Fibroblast of lung (primary cell): Measurements from ENCODE around the gene PSD2. TPM values are rescaled to one million over a fixed set of nuclear protein-coding genes. Genes with fewer than 3 reads are reported as not detected.

Experiments
- DNase-seq, 2 donors: peaks; one replicate each; pipeline versions ENCODE4 v3.0.0 to v3.0.0-alpha.2; 2010; ENCODE audit warnings: low read depth in 2 of 2
- H2AFZ ChIP-seq: 2 replicates; pipeline ENCODE4 v1.5.1; 2012; ENCODE audit warnings: low read length, control low read depth, inconsistent platforms
- H3K27ac ChIP-seq: 2 replicates; pipeline ENCODE4 v1.5.1; 2011; ENCODE audit warnings: low read length, control low read depth; ENCODE audit not compliant: insufficient read depth
- H3K27me3 ChIP-seq: 2 replicates; pipeline ENCODE4 v1.5.1; 2011; ENCODE audit warnings: mild to moderate bottlenecking, low read length; ENCODE audit not compliant: control insufficient read depth, insufficient read depth
- H3K36me3 ChIP-seq: 2 replicates; pipeline ENCODE4 v1.5.1; 2011; ENCODE audit warnings: low read length; ENCODE audit not compliant: control insufficient read depth, insufficient read depth
- H3K4me1 ChIP-seq: 2 replicates; pipeline ENCODE4 v1.5.1; 2011; ENCODE audit warnings: low read length; ENCODE audit not compliant: control insufficient read depth, insufficient read depth; ENCODE audit errors: extremely low read depth
- H3K4me2 ChIP-seq: 2 replicates; pipeline ENCODE4 v1.5.1; 2011; ENCODE audit warnings: low read length, control low read depth; ENCODE audit not compliant: insufficient read depth; ENCODE audit errors: extremely low read depth
- H3K4me3 ChIP-seq, 4 experiments: fragments of 200-600 bp in 1 of 4; sonication (generic) in 1 of 4; replicated peaks in 1 of 4; 2 replicates each; pipeline ENCODE4 v1.5.1; 2011 to 2016; ENCODE audit warnings: low read length in 4 of 4, low read depth in 3 of 4, mild to moderate bottlenecking in 3 of 4, control low read depth in 2 of 4, inconsistent platforms in 1 of 4, mixed read lengths in 1 of 4; ENCODE audit not compliant: insufficient read depth in 1 of 4; ENCODE audit errors: control extremely low read depth in 1 of 4
- H3K79me2 ChIP-seq: 2 replicates; pipeline ENCODE4 v1.5.1; 2012; ENCODE audit warnings: mild to moderate bottlenecking, low read length, inconsistent platforms; ENCODE audit not compliant: control insufficient read depth, insufficient read depth
- H3K9ac ChIP-seq: 2 replicates; pipeline ENCODE4 v1.5.1; 2011; ENCODE audit warnings: mild to moderate bottlenecking, low read length, control low read depth; ENCODE audit not compliant: insufficient read depth
- H3K9me3 ChIP-seq: 2 replicates; pipeline ENCODE4 v1.5.1; 2012; ENCODE audit warnings: low read depth, low read length; ENCODE audit not compliant: control insufficient read depth, insufficient read depth
- H4K20me1 ChIP-seq: 2 replicates; pipeline ENCODE4 v1.5.1; 2011; ENCODE audit warnings: low read length; ENCODE audit not compliant: control insufficient read depth, insufficient read depth; ENCODE audit errors: extremely low read depth
- CTCF ChIP-seq, 2 donors: IDR thresholded peaks in 1 of 2; conservative IDR thresholded peaks in 1 of 2; 1 replicate in 1 of 2; 2 replicates in 1 of 2; pipeline ENCODE4 v1.5.1; 2011 to 2012; ENCODE audit warnings: low read length in 2 of 2, control low read depth in 1 of 2, inconsistent platforms in 1 of 2, low read depth in 1 of 2, mild to moderate bottlenecking in 1 of 2
- EZH2 ChIP-seq: IDR thresholded peaks from 2 replicates; pipeline ENCODE4 v1.5.1; 2012; ENCODE audit warnings: low read length, control low read depth, mild to moderate bottlenecking; ENCODE audit errors: missing control alignments
- polyA plus RNA-seq, 2 donors: library from polyadenylated mRNA; depleted of rRNA in 1 of 2; stranded (reverse) in 1 of 2; unstranded in 1 of 2; fragments of >200 nt; gene quantifications; 2 replicates each; pipeline ENCODE4 v1.2.1, GENCODE V29; 2011 to 2012; ENCODE audit warnings: missing spikeins in 1 of 2
- total RNA-seq: library from RNA; depleted of rRNA; stranded (reverse); fragments of >200 nt; gene quantifications from 2 replicates; pipeline ENCODE4 v1.2.1, GENCODE V29; 2014

PSD2 gene
- total and polyA plus RNA-seq, 2 donors (not counting 1 experiment from before 2014, with no cell fraction given) = 0.05 to 0.17 TPM

GRCh38 chr5:139855946-139856540 lies 60.4 kb downstream of the PSD2 start:
- TF ChIP-seq EZH2 (no peak), CTCF (conservative IDR thresholded peaks at IDR 0.05 in 1 of 2, IDR thresholded peaks at IDR 0.05 in 1 of 2; ENCODE audit: low read depth in 1 of 2, low read length in 2 of 2) (no peak)
- Histone ChIP-seq H3K4me2 (no peak overlapping the region), H2AFZ (no peak overlapping the region), H4K20me1 (no peaks in the 10 kb centered on the region), H3K9me3 (no peaks in the 10 kb centered on the region), H3K27ac (no peak overlapping the region), H3K79me2 (no peaks in the 10 kb centered on the region), H3K27me3 (no peaks in the 10 kb centered on the region), H3K4me1 (no peaks in the 10 kb centered on the region), H3K36me3 (no peaks in the 10 kb centered on the region), H3K9ac (no peak overlapping the region), H3K4me3 (no peak overlapping the region)
- DNase-seq = no peak

- Histone ChIP-seq H3K9ac (no peak overlapping the region), H3K27ac (no peak overlapping the region), H4K20me1 (no peaks in the 10 kb centered on the region), H3K36me3 (no peaks in the 10 kb centered on the region), H3K4me2 (no peak overlapping the region), H2AFZ (no peak overlapping the region), H3K4me3 (no peak overlapping the region), H3K9me3 (no peaks in the 10 kb centered on the region), H3K4me1 (no peaks in the 10 kb centered on the region), H3K79me2 (no peaks in the 10 kb centered on the region), H3K27me3 (no peaks in the 10 kb centered on the region)
- no peak for DNase-seq
- no peak for TF ChIP-seq EZH2
- no peak for TF ChIP-seq CTCF (conservative IDR thresholded peaks at IDR 0.05 in 1 of 2, IDR thresholded peaks at IDR 0.05 in 1 of 2; ENCODE audit: low read depth in 1 of 2, low read length in 2 of 2)
Measured at GRCh38 chr5:139856714-139857113, 61.1 kb downstream of the PSD2 start.

GRCh38 chr5:139859013-139859412 lies 63.4 kb downstream of the PSD2 start:
- no peak for DNase-seq
- TF ChIP-seq EZH2 (no peak), CTCF (conservative IDR thresholded peaks at IDR 0.05 in 1 of 2, IDR thresholded peaks at IDR 0.05 in 1 of 2; ENCODE audit: low read depth in 1 of 2, low read length in 2 of 2) (no peak)
- Histone ChIP-seq H3K4me2 (no peak overlapping the region), H3K79me2 (no peaks in the 10 kb centered on the region), H3K27me3 (no peaks in the 10 kb centered on the region), H3K9ac (no peak overlapping the region), H2AFZ (no peak overlapping the region), H4K20me1 (no peaks in the 10 kb centered on the region), H3K27ac (no peak overlapping the region), H3K4me3 (no peak overlapping the region), H3K36me3 (no peaks in the 10 kb centered on the region), H3K9me3 (no peaks in the 10 kb centered on the region), H3K4me1 (no peaks in the 10 kb centered on the region)
